Right renal pelvis (tissue), 4 donors: ENCODE measurements around the gene CHRM5. TPM values are rescaled to one million over a fixed set of nuclear protein-coding genes. Genes with fewer than 3 reads are reported as not detected.
"Not testable (repeated sequence)": the region's sequence is repeated elsewhere in the genome, so short reads cannot be mapped to it uniquely, and the experiment has no call there.

ENCODE experiments used
- DNase-seq, 4 donors: peaks; one replicate each; pipeline ENCODE4 v3.0.0-alpha.2; 2013; ENCODE audit warnings: low read depth in 4 of 4, low spot score in 3 of 4, missing footprints in 1 of 4
- polyA plus RNA-seq, 4 donors: library from polyadenylated mRNA; unstranded; fragments of 120-200 nt; gene quantifications; one replicate each; pipeline ENCODE4 v1.2.1, GENCODE V29; 2013; ENCODE audit not compliant: insufficient read length in 4 of 4

Gene CHRM5
- polyA plus RNA-seq, 4 donors = 0.13 to 0.24 (median 0.18) TPM

GRCh38 chr15:33987444-33987843, 19.1 kb downstream of the CHRM5 start:
- no peak for DNase-seq

- DNase-seq = no peak
Measured at GRCh38 chr15:33988384-33988783, 20.1 kb downstream of the CHRM5 start.

DNA sequence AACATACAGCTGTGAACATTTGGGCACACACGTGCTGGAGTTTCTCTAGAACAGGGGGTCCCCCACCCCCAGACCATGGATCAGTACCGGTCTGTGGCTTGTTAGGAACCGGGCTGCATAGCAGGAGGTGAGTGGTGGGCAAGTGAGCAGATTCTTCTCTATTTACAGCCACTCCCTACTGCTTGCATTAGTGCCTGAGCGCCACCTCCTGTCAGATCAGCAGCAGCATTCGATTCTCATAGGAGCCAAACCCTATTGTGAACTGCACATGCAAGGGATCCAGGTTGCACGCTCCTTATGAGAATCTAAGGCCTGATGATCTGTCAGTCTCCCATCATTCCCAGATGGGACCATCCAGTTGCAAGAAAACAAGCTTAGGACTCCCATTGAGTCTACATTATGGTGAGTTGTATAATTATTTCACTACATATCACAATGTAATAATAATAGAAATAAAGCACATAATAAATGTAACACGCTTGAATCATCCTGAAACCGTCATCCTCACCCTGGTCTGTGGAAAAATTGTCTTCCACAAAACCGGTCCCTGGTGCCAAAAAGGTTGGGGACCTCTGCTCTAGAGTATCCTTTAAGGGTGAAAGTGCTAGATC, 25.8 kb downstream of the CHRM5 start:
- DNase-seq = no peak

GRCh38 chr15:33995666-33996065, 27.4 kb downstream of the CHRM5 start:
- DNase-seq = not testable (repeated sequence)

DNA sequence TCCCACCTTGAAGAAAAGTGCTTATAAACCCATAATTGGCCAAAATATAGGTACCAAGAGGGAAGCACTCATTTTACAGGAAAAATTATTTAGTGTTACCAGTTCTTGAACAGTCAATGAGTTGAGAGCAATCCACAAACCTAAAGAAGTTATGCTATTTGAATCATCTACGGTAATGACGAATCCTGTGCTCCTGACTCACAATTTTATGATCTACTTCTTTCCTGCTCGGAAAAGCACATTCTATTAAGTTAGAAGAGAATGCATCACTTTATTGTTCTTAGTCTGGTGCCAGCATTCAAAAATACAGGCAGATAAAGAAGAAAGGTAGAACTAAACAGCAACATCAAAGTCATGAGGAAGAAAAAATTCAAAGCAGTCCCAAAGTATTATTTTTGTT, 33.2 kb downstream of the CHRM5 start:
- no peak for DNase-seq

DNA sequence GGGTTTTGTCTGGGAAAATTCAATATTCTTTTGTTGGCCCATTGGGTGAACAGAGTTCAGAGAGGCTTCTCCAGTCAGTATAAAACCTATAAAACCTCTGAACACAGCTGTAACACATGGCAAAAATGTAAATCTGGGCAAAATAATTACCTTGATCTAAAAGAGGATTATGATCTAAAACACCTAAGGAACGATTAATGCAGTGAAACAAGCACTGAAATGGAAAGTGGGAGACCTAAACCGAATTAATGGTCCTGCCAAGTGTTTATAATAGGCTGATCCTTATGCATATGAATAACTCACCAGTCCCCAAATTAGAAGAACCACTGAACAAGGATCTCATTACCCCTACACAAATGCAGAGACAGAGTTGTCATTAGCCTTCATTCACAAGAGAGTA, 38.1 kb downstream of the CHRM5 start:
- no peak for DNase-seq

- no peak for DNase-seq
Measured at GRCh38 chr15:34009656-34010055, 41.4 kb downstream of the CHRM5 start.

- DNase-seq = no peak
Measured at GRCh38 chr15:34010921-34011320, 42.6 kb downstream of the CHRM5 start.

DNA sequence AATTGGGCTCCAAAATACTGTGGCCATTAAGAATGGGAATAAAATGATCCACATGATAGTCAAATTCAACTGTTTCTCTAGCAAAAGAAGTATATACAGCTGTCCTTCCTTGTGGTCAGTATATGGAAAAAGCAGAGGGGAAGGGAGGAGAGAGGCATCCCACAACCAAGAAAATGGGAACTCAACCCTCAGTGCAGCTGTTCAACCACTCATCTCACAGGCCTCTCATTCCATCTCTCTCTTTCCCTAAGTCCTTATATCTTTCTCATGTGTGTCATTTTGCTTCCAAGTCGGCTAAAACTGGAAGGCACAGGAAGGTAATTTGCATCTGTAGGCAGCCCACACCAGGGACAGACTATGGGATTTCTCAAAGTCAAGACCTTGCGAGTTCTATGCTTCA, 43.2 kb downstream of the CHRM5 start:
- no peak for DNase-seq

GRCh38 chr15:34012461-34013028, 44.2 kb downstream of the CHRM5 start:
- no peak for DNase-seq

DNA sequence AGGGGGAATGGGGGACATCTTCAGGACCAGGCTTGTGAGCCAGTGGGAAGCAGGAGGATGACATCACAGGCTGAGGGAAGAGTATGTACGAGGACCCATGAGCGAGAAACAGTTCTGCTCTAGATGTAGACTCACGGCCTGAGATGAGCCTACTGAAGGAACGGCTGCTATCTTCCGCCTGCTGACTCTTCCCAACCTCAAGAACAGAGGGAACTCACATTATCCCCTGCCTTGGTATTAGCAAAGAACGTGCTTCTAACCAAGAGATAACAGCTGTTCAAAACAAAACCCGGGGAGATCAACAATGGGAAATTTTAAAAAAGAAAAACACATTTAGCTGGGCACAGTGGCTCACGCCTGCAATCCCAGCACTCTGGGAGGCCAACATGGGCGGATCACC, 45.4 kb downstream of the CHRM5 start:
- no peak for DNase-seq

DNA sequence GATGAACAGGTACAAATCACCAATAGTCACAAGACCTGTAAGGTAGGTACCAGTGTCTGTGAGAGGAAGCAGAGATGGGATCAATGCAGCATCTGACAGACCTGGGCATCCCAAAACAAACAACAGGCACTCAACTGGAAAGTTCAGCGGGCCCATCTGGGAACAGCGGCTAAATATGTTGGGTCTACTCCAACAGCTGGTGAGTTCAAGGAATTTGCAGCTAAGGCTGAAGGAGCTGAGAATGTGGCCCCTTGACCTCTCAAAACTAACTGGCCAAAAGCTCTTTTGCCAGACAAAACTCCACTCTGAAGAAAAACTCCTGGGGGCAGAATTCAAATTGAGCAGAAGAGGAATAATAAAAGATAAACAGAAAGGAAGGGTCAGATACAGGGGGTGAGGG, 46.3 kb downstream of the CHRM5 start:
- DNase-seq = no peak

- no peak for DNase-seq
Measured at GRCh38 chr15:34018021-34018645, 49.8 kb downstream of the CHRM5 start.

GRCh38 chr15:34018738-34019137, 50.4 kb downstream of the CHRM5 start:
- DNase-seq = not testable (repeated sequence)

GRCh38 chr15:34019369-34019990, 51.2 kb downstream of the CHRM5 start:
- no peak for DNase-seq

DNA sequence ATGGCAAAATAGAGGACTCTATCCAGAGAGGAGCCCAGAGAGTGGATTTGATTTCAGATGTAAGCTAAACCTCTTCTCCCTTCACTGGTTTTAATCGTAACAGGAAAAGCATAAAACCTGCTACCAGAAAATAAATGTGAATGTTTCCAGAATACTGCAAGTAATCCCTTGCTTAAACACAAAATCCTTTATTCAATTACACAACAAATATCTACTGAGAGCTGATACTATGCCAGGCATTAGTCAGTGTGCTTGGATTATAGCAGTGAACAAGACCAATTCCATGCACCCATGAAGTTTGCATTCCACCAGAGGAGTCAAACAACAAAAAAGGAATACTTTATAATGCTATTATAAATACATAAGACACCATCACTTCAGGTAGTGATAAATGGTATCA, 55.6 kb downstream of the CHRM5 start:
- DNase-seq = no peak

- no peak for DNase-seq
Measured at GRCh38 chr15:34025252-34025651, 57.0 kb downstream of the CHRM5 start.

GRCh38 chr15:34027606-34028005, 59.3 kb downstream of the CHRM5 start:
- DNase-seq = no peak

GRCh38 chr15:34031987-34032760, 63.9 kb downstream of the CHRM5 start:
- DNase-seq = no peak

DNA sequence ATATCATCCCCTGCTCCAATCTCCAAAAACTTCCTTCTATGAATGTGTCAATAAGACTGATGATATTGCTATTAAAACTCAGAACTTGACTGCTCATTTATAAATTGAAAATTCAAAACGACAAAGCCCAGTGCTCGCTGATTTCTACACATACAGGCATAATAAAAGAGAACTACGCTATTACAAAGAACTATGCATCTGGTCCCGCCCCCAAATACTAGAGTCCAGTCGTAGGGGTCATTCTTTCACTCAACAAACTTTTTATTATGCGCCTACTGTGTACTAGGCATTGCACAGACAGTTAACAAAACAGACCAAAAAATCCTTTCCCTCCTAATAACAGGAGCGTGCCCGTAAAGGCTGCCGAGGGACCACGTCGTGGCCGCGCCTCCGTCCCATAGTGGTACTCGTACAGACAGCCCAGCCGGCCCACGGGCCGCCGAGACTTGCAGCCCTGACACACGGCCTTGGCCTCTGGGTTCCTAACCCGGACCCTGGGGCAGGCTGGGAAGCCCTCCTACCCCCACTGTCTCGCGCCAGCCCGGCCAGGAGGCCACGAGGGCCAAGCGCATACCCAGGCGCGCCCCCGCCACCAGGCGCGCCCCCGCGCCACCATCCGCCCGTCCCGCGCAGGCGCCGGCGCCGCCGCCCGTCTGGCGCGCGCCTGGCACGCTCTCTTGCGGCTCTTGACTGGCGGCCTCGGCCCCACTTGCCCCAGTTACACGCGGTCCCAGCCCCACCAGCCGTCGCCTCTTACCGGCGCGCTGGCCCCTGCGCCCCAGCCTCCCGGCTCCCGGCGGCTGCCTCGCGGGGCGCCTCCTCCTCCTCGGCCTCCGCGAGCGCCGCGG, 70.0 kb downstream of the CHRM5 start:
- peak in 3 of 4 donors; percentile 59 to 68 (median 64) for DNase-seq
